ENCODE data around the gene POU2AF2. TPM values are rescaled to one million over a fixed set of nuclear protein-coding genes. Genes with fewer than 3 reads are reported as not detected.
"Not testable (repeated sequence)": the region's sequence is repeated elsewhere in the genome, so short reads cannot be mapped to it uniquely, and the experiment has no call there.

Gene POU2AF2
- total and polyA plus RNA-seq, 4 donors, result not detected

GRCh38 chr11:111250936-111251335 is 5.4 kb downstream of the POU2AF2 start:
- Histone ChIP-seq H3K4me3 (ENCODE audit: low read depth, low read length) (no peak overlapping the region), H3K4me1 (ENCODE audit: control insufficient read depth, insufficient read depth, low read length) (no peaks in the 10 kb centered on the region), H3K27me3 (ENCODE audit: control insufficient read depth, insufficient read depth, low read length) (no peaks in the 10 kb centered on the region), H3K27ac (ENCODE audit: low read depth, low read length) (no peak overlapping the region), H3K9me3 (ENCODE audit: control insufficient read depth, insufficient read depth, low read length) (no peaks in the 10 kb centered on the region), H3K36me3 (ENCODE audit: control insufficient read depth, insufficient read depth, low read length) (no peaks in the 10 kb centered on the region)
- no peak for DNase-seq (ENCODE audit: low read depth in 4 of 6, low spot score in 6 of 6)
- 83% methylated on average over 2 of the region's 2 CpGs for WGBS (ENCODE audit: insufficient coverage)

- Histone ChIP-seq H3K36me3 (ENCODE audit: control insufficient read depth, insufficient read depth, low read length) (no peaks in the 10 kb centered on the region), H3K4me3 (ENCODE audit: low read depth, low read length) (no peak overlapping the region), H3K9me3 (ENCODE audit: control insufficient read depth, insufficient read depth, low read length) (no peaks in the 10 kb centered on the region), H3K4me1 (ENCODE audit: control insufficient read depth, insufficient read depth, low read length) (no peaks in the 10 kb centered on the region), H3K27ac (ENCODE audit: low read depth, low read length) (no peak overlapping the region), H3K27me3 (ENCODE audit: control insufficient read depth, insufficient read depth, low read length) (no peaks in the 10 kb centered on the region)
- no CpG with 5 or more reads among the region's 1 CpG for WGBS (ENCODE audit: insufficient coverage)
- no peak for DNase-seq (ENCODE audit: low read depth in 4 of 6, low spot score in 6 of 6)
Measured at GRCh38 chr11:111253131-111253530, 7.6 kb downstream of the POU2AF2 start.

- WGBS (ENCODE audit: insufficient coverage), result 91% methylated on average over 5 of the region's 5 CpGs
Measured at GRCh38 chr11:111253630-111254029, 8.1 kb downstream of the POU2AF2 start.

GRCh38 chr11:111258046-111258445 is 12.5 kb downstream of the POU2AF2 start:
- Histone ChIP-seq H3K27me3 (ENCODE audit: control insufficient read depth, insufficient read depth, low read length) (no peaks in the 10 kb centered on the region), H3K27ac (ENCODE audit: low read depth, low read length) (no peak overlapping the region), H3K36me3 (ENCODE audit: control insufficient read depth, insufficient read depth, low read length) (no peaks in the 10 kb centered on the region), H3K4me1 (ENCODE audit: control insufficient read depth, insufficient read depth, low read length) (no peaks in the 10 kb centered on the region), H3K4me3 (ENCODE audit: low read depth, low read length) (no peak overlapping the region), H3K9me3 (ENCODE audit: control insufficient read depth, insufficient read depth, low read length) (no peaks in the 10 kb centered on the region)
- WGBS (ENCODE audit: insufficient coverage), result 100% methylated on average over 2 of the region's 4 CpGs
- DNase-seq (ENCODE audit: low read depth in 4 of 6, low spot score in 6 of 6), result no peak

More at GRCh38 chr11:111253630-111254029, 8.1 kb downstream of the POU2AF2 start:
- H3K4me3 ChIP-seq (ENCODE audit: low read depth, low read length), result no peak overlapping the region
- no peaks in the 10 kb centered on the region for H3K4me1 ChIP-seq (ENCODE audit: control insufficient read depth, insufficient read depth, low read length)
- H3K36me3 ChIP-seq (ENCODE audit: control insufficient read depth, insufficient read depth, low read length), result no peaks in the 10 kb centered on the region
- H3K27ac ChIP-seq (ENCODE audit: low read depth, low read length), result no peak overlapping the region
- DNase-seq (ENCODE audit: low read depth in 4 of 6, low spot score in 6 of 6), result no peak
- no peaks in the 10 kb centered on the region for H3K9me3 ChIP-seq (ENCODE audit: control insufficient read depth, insufficient read depth, low read length)
- no peaks in the 10 kb centered on the region for H3K27me3 ChIP-seq (ENCODE audit: control insufficient read depth, insufficient read depth, low read length)

GRCh38 chr11:111259896-111260295 is 14.4 kb downstream of the POU2AF2 start:
- H3K27me3 ChIP-seq (ENCODE audit: control insufficient read depth, insufficient read depth, low read length), result no peaks in the 10 kb centered on the region
- WGBS (ENCODE audit: insufficient coverage), result 83% methylated on average over 2 of the region's 4 CpGs
- DNase-seq (ENCODE audit: low read depth in 4 of 6, low spot score in 6 of 6), result no peak
- H3K4me1 ChIP-seq (ENCODE audit: control insufficient read depth, insufficient read depth, low read length), result no peaks in the 10 kb centered on the region
- H3K9me3 ChIP-seq (ENCODE audit: control insufficient read depth, insufficient read depth, low read length), result no peaks in the 10 kb centered on the region
- H3K4me3 ChIP-seq (ENCODE audit: low read depth, low read length), result no peak overlapping the region
- no peaks in the 10 kb centered on the region for H3K36me3 ChIP-seq (ENCODE audit: control insufficient read depth, insufficient read depth, low read length)
- no peak overlapping the region for H3K27ac ChIP-seq (ENCODE audit: low read depth, low read length)

- Histone ChIP-seq H3K36me3 (ENCODE audit: control insufficient read depth, insufficient read depth, low read length) (no peaks in the 10 kb centered on the region), H3K27ac (ENCODE audit: low read depth, low read length) (no peak overlapping the region), H3K27me3 (ENCODE audit: control insufficient read depth, insufficient read depth, low read length) (no peaks in the 10 kb centered on the region), H3K4me1 (ENCODE audit: control insufficient read depth, insufficient read depth, low read length) (no peaks in the 10 kb centered on the region), H3K9me3 (ENCODE audit: control insufficient read depth, insufficient read depth, low read length) (no peaks in the 10 kb centered on the region), H3K4me3 (ENCODE audit: low read depth, low read length) (no peak overlapping the region)
- no peak for DNase-seq (ENCODE audit: low read depth in 4 of 6, low spot score in 6 of 6)
- WGBS (ENCODE audit: insufficient coverage), result 87% methylated on average over 4 of the region's 4 CpGs
Measured at GRCh38 chr11:111260811-111261210, 15.3 kb downstream of the POU2AF2 start.

GRCh38 chr11:111264646-111265045 is 19.1 kb downstream of the POU2AF2 start:
- H3K9me3 ChIP-seq (ENCODE audit: control insufficient read depth, insufficient read depth, low read length), result no peaks in the 10 kb centered on the region
- no peak for DNase-seq (ENCODE audit: low read depth in 4 of 6, low spot score in 6 of 6)
- 100% methylated on average over 1 of the region's 1 CpG for WGBS (ENCODE audit: insufficient coverage)

GRCh38 chr11:111265421-111265820 is 19.9 kb downstream of the POU2AF2 start:
- H3K27me3 ChIP-seq (ENCODE audit: control insufficient read depth, insufficient read depth, low read length), result no peaks in the 10 kb centered on the region
- H3K4me1 ChIP-seq (ENCODE audit: control insufficient read depth, insufficient read depth, low read length), result no peaks in the 10 kb centered on the region
- WGBS (ENCODE audit: insufficient coverage), result 89% methylated on average over 1 of the region's 2 CpGs
- H3K36me3 ChIP-seq (ENCODE audit: control insufficient read depth, insufficient read depth, low read length), result no peaks in the 10 kb centered on the region
- no peak for DNase-seq (ENCODE audit: low read depth in 4 of 6, low spot score in 6 of 6)
- no peak overlapping the region for H3K27ac ChIP-seq (ENCODE audit: low read depth, low read length)
- H3K9me3 ChIP-seq (ENCODE audit: control insufficient read depth, insufficient read depth, low read length), result no peaks in the 10 kb centered on the region
- no peak overlapping the region for H3K4me3 ChIP-seq (ENCODE audit: low read depth, low read length)

More at GRCh38 chr11:111264646-111265045, 19.1 kb downstream of the POU2AF2 start:
- Histone ChIP-seq H3K27me3 (ENCODE audit: control insufficient read depth, insufficient read depth, low read length) (no peaks in the 10 kb centered on the region), H3K4me1 (ENCODE audit: control insufficient read depth, insufficient read depth, low read length) (no peaks in the 10 kb centered on the region), H3K4me3 (ENCODE audit: low read depth, low read length) (no peak overlapping the region), H3K36me3 (ENCODE audit: control insufficient read depth, insufficient read depth, low read length) (no peaks in the 10 kb centered on the region), H3K27ac (ENCODE audit: low read depth, low read length) (no peak overlapping the region)

GRCh38 chr11:111268303-111268702 is 22.8 kb downstream of the POU2AF2 start:
- not testable (repeated sequence) for H3K4me3 ChIP-seq (ENCODE audit: low read depth, low read length); H3K4me1 ChIP-seq (ENCODE audit: control insufficient read depth, insufficient read depth, low read length); H3K9me3 ChIP-seq (ENCODE audit: control insufficient read depth, insufficient read depth, low read length); H3K27ac ChIP-seq (ENCODE audit: low read depth, low read length); DNase-seq (ENCODE audit: low read depth in 4 of 6, low spot score in 6 of 6); H3K27me3 ChIP-seq (ENCODE audit: control insufficient read depth, insufficient read depth, low read length); H3K36me3 ChIP-seq (ENCODE audit: control insufficient read depth, insufficient read depth, low read length)
- WGBS (ENCODE audit: insufficient coverage), result 43% methylated on average over 1 of the region's 4 CpGs

- H3K27ac ChIP-seq (ENCODE audit: low read depth, low read length), result no peak overlapping the region
- H3K27me3 ChIP-seq (ENCODE audit: control insufficient read depth, insufficient read depth, low read length), result no peaks in the 10 kb centered on the region
- no peak overlapping the region for H3K4me3 ChIP-seq (ENCODE audit: low read depth, low read length)
- H3K9me3 ChIP-seq (ENCODE audit: control insufficient read depth, insufficient read depth, low read length), result no peaks in the 10 kb centered on the region
- DNase-seq (ENCODE audit: low read depth in 4 of 6, low spot score in 6 of 6), result peak in 4 of 6 donors; percentile 7 to 75 (median 32)
- no peaks in the 10 kb centered on the region for H3K36me3 ChIP-seq (ENCODE audit: control insufficient read depth, insufficient read depth, low read length)
- no peaks in the 10 kb centered on the region for H3K4me1 ChIP-seq (ENCODE audit: control insufficient read depth, insufficient read depth, low read length)
- WGBS (ENCODE audit: insufficient coverage), result 40% methylated on average over 1 of the region's 5 CpGs
Measured at GRCh38 chr11:111269146-111269868, 23.8 kb downstream of the POU2AF2 start.
